ENCODE results near the gene AHDC1. TPM values are rescaled to one million over a fixed set of nuclear protein-coding genes. Genes with fewer than 3 reads are reported as not detected.

AHDC1 gene
- total and polyA plus RNA-seq, 9 of the 15 experiments (the other 6 are each of a cell fraction or from before 2014, with no cell fraction given) = 0.21 to 36.4 (median 4.7) TPM

DNA sequence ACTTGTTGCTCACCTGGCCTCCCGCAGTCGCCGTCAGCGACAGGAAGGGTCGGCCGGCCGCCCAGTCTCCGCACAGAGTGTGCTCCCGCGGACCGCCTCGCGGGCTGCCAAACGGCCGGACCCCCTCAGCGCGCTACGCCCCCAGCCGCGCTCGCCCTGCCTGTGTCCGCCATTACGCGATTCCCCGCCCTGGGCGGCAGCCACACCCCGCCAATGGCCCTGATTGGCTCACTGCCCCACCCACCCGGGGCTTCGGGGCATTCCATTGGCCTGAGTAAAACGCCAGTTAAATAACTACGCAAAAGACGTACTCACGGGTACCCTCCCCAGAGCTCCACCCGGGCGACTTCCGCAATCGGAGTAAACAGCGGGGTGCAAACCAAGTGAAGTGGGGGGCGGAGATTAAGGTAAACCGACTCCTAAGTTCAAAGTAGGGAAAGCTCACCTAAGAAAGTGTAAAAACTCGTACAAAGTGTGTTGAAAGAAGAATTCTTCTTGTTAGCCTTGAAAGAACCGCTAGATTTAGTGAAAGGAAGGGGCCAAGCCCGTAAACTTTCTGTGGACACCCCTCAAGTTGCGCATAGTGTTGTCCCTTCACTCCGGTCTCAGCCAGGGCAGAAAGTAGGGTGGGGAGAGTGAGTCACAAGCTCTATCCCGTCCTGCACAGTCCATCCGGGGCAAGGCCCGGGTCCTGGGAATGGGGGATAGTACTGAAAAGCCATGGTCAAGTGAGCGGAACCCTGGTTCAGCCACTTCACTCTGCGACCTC, 113.8 kb downstream of the AHDC1 start, which contains the start of gene WASF2 (continued):
- TF ChIP-seq PHF8 (IDR thresholded peaks at IDR 0.05; ENCODE audit: borderline replicate concordance, low read length) = peak; percentile 66; the same call in 1 of the 2 replicates
- TF ChIP-seq RBBP5 (IDR thresholded peaks at IDR 0.05; ENCODE audit: borderline replicate concordance, insufficient read depth, low read length, poor library complexity, severe bottlenecking) = peak; percentile 89
- peak; percentile 99 for TF ChIP-seq RBM25 (IDR thresholded peaks at IDR 0.05; ENCODE audit: low read depth, low read length, severe bottlenecking)
- TF ChIP-seq BRD4 (IDR thresholded peaks at IDR 0.05) = no peak
- TF ChIP-seq, protein P1, sequence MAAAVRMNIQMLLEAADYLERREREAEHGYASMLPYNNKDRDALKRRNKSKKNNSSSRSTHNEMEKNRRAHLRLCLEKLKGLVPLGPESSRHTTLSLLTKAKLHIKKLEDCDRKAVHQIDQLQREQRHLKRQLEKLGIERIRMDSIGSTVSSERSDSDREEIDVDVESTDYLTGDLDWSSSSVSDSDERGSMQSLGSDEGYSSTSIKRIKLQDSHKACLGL (CRISPR knock-in tag; IDR thresholded peaks at IDR 0.05; ENCODE audit: borderline replicate concordance, poor library complexity, severe bottlenecking) = peak; percentile 21
- TF ChIP-seq, protein P2, sequence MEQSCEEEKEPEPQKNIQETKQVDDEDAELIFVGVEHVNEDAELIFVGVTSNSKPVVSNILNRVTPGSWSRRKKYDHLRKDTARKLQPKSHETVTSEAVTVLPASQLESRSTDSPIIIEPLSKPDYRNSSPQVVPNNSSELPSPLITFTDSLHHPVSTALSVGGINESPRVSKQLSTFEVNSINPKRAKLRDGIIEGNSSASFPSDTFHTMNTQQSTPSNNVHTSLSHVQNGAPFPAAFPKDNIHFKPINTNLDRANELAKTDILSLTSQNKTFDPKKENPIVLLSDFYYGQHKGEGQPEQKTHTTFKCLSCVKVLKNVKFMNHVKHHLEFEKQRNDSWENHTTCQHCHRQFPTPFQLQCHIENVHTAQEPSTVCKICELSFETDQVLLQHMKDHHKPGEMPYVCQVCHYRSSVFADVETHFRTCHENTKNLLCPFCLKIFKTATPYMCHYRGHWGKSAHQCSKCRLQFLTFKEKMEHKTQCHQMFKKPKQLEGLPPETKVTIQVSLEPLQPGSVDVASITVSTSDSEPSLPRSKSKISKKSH (CRISPR knock-in tag; IDR thresholded peaks at IDR 0.05) = no peak
- peak; percentile 33; the same call in 1 of the 2 replicates for TF ChIP-seq TCF3 (CRISPR knock-in tag; IDR thresholded peaks at IDR 0.05)
- TF ChIP-seq, protein P3, sequence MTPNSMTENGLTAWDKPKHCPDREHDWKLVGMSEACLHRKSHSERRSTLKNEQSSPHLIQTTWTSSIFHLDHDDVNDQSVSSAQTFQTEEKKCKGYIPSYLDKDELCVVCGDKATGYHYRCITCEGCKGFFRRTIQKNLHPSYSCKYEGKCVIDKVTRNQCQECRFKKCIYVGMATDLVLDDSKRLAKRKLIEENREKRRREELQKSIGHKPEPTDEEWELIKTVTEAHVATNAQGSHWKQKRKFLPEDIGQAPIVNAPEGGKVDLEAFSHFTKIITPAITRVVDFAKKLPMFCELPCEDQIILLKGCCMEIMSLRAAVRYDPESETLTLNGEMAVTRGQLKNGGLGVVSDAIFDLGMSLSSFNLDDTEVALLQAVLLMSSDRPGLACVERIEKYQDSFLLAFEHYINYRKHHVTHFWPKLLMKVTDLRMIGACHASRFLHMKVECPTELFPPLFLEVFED (CRISPR knock-in tag; conservative IDR thresholded peaks at IDR 0.05) = no peak
- TF ChIP-seq, protein P4, sequence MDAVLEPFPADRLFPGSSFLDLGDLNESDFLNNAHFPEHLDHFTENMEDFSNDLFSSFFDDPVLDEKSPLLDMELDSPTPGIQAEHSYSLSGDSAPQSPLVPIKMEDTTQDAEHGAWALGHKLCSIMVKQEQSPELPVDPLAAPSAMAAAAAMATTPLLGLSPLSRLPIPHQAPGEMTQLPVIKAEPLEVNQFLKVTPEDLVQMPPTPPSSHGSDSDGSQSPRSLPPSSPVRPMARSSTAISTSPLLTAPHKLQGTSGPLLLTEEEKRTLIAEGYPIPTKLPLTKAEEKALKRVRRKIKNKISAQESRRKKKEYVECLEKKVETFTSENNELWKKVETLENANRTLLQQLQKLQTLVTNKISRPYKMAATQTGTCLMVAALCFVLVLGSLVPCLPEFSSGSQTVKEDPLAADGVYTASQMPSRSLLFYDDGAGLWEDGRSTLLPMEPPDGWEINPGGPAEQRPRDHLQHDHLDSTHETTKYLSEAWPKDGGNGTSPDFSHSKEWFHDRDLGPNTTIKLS (IDR thresholded peaks at IDR 0.05; ENCODE audit: borderline replicate concordance, low read depth) = no peak
- TF ChIP-seq CBX1 (IDR thresholded peaks at IDR 0.05; ENCODE audit: low read depth) = peak; percentile 86
- TF ChIP-seq ZNF75A (CRISPR knock-in tag; IDR thresholded peaks at IDR 0.05) = no peak
- no peak for TF ChIP-seq RBM15 (IDR thresholded peaks at IDR 0.05; ENCODE audit: insufficient read depth, low read length)
- TF ChIP-seq KLF10 (CRISPR knock-in tag; IDR thresholded peaks at IDR 0.05) = no peak
- TF ChIP-seq, protein P5, sequence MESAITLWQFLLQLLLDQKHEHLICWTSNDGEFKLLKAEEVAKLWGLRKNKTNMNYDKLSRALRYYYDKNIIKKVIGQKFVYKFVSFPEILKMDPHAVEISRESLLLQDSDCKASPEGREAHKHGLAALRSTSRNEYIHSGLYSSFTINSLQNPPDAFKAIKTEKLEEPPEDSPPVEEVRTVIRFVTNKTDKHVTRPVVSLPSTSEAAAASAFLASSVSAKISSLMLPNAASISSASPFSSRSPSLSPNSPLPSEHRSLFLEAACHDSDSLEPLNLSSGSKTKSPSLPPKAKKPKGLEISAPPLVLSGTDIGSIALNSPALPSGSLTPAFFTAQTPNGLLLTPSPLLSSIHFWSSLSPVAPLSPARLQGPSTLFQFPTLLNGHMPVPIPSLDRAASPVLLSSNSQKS (CRISPR knock-in tag; IDR thresholded peaks at IDR 0.05) = no peak
- TF ChIP-seq, protein P6, sequence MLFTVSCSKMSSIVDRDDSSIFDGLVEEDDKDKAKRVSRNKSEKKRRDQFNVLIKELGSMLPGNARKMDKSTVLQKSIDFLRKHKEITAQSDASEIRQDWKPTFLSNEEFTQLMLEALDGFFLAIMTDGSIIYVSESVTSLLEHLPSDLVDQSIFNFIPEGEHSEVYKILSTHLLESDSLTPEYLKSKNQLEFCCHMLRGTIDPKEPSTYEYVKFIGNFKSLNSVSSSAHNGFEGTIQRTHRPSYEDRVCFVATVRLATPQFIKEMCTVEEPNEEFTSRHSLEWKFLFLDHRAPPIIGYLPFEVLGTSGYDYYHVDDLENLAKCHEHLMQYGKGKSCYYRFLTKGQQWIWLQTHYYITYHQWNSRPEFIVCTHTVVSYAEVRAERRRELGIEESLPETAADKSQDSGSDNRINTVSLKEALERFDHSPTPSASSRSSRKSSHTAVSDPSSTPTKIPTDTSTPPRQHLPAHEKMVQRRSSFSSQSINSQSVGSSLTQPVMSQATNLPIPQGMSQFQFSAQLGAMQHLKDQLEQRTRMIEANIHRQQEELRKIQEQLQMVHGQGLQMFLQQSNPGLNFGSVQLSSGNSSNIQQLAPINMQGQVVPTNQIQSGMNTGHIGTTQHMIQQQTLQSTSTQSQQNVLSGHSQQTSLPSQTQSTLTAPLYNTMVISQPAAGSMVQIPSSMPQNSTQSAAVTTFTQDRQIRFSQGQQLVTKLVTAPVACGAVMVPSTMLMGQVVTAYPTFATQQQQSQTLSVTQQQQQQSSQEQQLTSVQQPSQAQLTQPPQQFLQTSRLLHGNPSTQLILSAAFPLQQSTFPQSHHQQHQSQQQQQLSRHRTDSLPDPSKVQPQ (CRISPR knock-in tag; IDR thresholded peaks at IDR 0.05; ENCODE audit: borderline replicate concordance) = no peak
- TF ChIP-seq PRMT5 (CRISPR knock-in tag; IDR thresholded peaks at IDR 0.05) = no peak
- TF ChIP-seq ZNF311 (CRISPR knock-in tag; IDR thresholded peaks at IDR 0.05) = no peak

Data from K562 (cell line).